HG03460 (cell line): ENCODE results near the gene SFI1.
"Not testable (repeated sequence)": the region's sequence is repeated elsewhere in the genome, so short reads cannot be mapped to it uniquely, and the experiment has no call there.

ENCODE experiments used
- ATAC-seq: cut with Tn5 transposase; IDR thresholded peaks from one replicate; pipeline ENCODE4 v1.9.1; 2021; ENCODE audit not compliant: unreplicated experiment

The SFI1 gene

DNA sequence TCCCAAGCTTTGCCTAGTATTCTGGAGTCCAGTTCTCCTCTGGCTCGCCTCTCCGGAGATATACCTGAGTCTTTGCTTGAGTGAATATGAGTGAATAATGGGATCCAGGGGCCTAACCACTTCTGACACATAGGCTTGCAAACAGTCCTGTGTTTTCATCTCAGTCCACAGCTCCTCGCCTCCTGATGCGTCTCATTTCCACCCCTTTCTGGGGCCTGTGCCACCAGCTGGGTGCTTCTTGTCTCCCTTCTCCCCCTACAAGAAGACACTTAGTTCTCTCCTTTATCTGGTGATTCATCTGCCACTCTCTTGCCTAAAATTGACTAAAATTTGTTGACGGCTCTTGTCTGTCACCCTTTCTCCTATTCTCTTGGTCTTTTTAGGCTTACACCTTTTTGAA is 44.6 kb downstream of the SFI1 start:
- ATAC-seq: no peak

DNA sequence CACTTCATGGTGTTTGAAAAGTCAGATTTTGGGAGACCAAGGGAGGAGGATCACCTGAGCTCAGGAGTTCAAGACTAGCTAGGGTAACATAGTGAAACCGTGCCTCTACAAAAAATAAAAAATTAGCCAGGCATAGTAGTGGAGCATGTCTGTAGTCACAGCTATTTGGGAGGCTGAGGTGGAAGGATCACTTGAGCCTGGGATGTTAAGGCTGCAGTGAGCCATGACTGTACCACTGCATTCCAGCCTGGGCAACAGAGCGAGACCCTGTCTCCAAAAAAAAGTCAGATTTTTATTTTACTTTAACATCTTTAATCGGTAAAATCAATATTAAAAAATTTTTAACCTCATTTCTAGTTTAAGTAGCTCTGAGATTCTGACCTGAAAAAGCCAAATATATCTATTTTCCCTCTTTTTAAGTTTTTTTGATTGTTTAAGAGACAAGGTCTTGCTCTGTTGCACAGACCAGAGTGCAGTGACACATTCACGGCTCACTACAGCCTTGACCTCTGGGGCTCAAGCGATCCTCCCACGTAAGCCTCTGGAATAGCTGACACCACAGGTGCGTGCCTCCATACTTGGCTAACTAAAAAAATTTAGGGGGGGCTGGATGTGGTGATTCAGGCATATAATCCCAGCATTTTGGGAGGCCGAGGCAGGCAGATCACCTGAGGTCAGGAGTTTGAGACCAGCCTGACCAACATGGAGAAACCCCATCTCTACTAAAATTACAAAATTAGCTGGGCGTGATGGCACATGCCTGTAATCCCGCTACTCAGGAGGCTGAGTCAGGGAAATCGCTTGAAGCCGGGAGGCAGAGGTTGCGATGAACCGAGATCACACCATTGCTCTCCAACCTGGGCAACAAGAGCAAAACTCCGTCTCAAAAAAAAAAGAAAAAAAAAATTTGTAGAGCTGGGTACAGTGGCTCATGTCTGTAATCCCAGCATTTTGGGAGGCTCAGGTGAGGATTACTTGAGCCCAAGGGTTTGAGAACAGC is 48.4 kb downstream of the SFI1 start:
- no peak for ATAC-seq

DNA sequence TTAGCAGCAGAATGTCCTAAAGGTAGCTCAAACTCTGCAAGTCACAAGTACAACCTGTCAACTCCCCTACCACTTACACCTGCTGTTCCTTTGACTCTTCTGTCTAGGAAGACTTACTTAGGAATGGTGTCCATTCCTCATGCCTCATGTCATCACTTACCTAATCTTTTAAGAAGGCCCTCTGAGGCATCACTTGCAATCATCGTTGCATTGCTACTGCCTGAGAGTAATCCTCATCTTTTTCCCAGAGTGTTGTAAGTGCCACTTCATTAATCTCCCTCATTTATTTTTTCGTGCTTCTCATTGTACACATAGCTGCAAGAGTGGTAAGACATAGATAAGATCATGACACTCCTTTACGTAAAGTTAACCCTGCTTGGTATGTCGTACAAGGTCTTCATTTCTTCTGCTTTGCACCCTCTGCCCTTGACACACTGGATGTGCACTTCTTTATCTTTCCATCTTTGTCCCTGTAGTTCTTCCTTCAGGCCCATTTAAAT is 54.6 kb downstream of the SFI1 start:
- ATAC-seq: no peak

DNA sequence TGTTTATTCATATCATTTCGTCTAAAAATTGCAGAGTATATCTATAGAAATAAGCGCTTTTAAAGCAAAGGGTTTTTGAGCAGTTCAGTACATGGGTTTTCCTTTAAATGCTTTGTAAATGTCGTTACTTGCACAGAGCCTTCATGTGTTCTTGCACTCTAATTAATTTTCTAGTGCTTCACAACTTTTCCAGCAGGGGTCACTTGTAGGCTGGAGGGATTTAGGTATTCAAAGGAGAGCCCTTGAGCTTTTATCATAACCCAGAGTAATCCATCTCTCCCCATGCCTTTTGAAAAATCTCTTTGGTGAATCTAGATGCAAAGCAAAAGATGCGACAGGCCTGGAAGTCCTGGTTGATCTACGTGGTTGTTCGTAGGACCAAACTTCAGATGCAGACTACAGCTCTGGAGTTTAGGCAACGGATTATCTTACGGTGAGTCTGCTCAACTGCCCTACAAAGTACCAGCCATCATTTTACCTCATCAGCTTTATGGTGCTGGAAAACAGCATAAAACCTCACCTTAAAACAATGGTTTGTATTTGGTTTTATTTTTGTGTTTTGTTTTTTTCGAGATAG is 60.4 kb downstream of the SFI1 start:
- ATAC-seq: no peak

DNA sequence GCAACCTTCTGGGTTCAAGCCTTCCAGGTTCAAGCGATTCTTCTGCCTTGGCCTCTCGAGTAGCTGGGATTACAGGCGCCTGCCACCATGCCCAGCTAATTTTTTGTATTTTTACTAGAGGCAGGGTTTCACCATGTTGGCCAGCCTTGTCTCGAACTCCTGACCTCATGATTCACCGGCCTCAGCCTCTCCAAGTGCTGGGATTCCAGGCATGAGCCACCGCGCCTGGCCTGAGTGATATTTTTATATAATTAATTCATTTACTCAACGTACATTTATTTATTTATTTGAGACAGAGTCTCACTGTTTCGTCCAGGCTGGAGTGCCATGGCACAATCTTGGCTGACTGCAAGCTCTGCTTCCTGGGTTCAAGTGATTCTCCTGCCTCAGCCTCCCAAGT is 62.2 kb downstream of the SFI1 start:
- ATAC-seq: not testable (repeated sequence)

DNA sequence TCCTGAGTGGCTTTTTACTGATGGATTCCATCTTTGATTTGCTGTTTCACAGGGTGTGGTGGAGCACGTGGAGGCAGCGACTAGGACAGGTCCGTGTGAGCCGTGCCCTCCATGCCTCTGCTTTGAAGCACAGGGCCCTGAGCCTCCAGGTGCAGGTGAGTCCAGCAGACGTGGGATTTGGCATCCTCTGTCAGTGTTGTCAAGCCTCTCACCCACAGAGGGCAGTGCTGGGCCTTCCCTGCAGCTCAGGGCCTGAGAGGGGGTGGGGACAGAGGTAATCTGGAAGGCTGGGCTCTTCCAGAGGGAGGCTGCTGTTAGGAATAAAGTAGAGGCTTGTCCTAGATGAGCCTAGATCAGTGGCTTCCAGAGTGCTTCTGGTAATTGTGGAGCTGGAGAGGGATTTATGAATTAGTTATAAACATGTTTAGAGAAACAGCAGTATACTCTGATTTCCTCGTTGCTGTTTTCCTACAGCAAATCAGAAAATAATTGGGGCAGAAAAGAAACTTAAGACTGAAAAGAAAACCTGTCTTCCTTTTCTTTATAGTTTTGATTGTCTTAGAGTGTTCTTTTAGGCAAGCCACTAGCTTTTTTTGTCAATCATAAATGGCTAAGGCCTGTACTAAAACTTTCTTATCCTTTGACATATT is 65.0 kb downstream of the SFI1 start:
- no peak for ATAC-seq

DNA sequence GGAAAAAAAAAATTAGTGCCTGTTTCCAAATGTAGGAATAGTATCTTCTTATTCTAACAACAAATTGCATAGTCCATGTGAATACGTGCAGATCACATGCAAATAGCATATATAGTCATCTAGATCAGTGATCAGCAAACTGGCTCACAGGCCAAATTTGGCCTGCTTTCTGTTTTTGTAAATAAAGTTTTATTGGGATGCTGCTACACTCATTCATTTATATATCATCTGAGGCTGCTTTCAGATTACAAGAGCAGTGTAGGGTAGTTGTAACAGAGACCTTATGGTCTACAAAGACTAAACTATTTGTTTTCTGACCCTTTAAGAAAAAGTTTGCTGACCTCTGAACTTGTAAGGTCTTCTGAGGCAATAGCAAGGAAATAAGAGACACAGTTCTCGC is 65.6 kb downstream of the SFI1 start:
- no peak for ATAC-seq

DNA sequence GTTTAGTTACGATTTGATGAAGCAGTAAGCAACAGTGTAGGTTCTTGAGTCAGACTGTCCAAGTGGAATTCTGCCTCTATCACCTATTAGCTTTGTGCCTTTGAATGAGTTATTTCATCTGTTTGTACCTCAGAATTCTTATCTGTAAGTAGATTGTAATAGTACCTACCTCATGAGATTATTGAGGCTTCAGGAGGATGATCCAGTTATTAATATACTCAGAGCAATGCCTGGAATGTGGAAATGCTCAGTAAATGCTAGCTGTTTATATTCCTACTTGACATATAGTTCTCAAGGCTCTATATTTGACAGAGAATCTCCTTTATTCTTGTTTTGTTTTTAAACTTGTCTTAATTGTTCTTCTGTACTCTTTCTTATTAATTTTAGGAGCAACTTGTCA is 70.1 kb downstream of the SFI1 start:
- ATAC-seq: no peak

DNA sequence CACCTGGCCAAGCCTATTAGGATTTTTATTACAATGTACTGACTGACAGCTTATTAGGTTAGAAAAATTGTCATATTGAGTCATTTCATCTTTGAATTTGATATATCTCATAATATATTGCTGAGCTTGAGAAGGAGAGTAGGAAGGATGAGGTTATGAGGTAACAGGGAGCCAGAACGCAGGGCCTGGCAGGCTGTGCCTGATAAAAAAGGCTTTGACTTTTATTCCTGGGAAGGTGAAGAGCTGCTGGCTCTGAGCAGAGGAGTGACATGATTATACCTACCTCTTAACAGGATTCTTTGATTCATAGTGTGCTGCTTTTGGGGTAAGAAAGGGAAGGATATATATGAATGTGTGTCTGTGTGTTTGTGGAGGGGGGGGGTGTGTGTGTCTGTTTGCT is 70.9 kb downstream of the SFI1 start:
- no peak for ATAC-seq

DNA sequence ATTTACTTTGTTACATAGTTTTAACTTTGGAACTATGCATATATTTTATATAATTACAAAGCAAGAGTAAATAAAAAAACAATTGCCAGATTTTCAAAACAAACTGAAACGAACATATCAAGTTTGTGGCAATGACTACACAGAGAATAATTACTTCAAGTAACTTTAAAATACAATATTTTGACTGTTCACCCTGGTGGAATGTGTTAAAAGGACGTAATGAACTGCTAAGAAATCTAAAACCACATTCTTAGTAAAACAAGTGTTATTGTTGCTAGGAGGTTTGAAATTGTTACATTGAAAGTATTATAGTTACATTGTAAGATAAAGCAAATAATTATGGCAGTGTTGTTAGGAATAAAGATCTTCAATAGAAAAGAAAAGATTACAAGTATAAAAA is 71.4 kb downstream of the SFI1 start:
- ATAC-seq: no peak

DNA sequence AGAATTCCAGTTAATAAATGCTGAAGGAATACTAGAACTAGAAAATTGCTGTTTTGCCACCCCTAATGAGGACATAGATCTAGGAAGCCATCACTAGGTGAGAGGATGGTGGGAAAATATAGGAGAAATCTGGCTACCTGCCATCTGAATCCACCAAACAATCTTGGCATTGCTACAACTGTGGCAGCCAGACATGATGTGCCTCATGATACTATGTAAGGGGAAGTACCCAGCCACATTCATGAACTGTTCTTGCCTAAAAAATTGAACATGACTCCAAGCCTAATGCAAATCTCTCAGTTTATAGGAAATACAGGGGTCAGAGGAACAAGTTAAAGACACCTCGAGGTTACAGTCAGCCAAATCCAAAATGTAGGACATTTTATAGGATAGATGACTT is 72.8 kb downstream of the SFI1 start:
- no peak for ATAC-seq

DNA sequence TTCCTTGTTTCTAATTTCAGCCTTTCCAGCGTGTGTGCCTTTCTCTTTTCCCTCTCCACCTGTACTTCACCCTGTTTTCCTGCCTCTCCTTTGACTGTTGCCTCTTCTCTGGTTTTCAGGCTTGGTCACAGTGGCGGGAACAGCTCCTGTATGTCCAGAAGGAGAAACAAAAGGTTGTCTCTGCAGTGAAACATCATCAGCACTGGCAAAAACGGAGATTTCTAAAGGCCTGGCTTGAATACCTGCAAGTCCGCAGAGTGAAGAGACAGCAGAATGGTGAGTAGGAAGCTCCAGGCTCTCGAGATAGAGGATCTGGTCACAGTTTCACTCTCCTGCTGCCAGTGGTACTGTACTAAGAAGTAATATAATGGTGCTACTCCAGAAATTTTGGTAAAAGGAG is 76.6 kb downstream of the SFI1 start:
- ATAC-seq: no peak

DNA sequence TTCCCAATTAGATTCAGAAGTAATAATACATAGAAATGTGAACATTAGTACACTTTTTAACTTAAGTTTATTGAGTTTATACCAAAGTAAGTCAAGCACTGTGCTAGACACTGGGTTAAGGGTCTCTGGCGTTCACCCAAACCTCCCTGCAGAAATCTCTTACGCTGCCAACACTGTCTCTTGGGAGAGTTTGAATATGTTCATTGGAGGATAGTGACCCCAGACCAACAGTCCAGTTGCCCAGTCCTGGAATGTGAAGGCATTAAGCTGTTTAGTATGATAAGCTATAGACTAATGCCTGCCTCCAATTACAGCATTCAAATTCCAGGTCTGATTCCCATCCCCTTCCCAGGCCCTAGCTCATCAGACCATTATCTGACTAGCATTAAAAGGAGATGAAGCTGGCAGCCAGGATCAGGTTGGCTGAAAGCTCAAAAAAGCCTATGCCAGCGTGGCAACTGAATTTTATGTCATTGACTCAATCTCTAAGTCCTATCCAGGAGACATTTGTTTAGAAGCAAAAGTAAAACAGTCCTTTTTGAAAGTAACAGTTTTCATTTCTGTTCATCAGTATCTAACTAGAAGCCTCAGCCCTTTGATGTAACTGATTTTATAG is 77.8 kb downstream of the SFI1 start:
- no peak for ATAC-seq

DNA sequence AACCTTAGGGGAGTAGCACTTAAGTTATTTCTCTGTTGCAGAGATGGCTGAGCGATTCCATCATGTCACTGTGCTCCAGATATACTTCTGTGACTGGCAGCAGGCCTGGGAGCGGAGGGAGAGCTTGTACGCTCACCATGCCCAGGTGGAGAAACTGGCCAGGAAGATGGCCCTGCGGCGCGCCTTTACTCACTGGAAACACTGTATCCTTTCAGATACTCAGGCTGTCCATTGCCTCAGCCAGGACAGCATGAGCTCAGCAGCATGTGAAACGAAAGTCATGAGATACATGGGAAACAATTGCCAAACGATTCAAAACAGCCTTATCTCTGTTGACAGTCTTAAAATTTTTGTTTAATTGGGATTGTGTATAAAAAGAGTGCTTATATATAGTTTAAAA is 78.9 kb downstream of the SFI1 start:
- no peak for ATAC-seq

DNA sequence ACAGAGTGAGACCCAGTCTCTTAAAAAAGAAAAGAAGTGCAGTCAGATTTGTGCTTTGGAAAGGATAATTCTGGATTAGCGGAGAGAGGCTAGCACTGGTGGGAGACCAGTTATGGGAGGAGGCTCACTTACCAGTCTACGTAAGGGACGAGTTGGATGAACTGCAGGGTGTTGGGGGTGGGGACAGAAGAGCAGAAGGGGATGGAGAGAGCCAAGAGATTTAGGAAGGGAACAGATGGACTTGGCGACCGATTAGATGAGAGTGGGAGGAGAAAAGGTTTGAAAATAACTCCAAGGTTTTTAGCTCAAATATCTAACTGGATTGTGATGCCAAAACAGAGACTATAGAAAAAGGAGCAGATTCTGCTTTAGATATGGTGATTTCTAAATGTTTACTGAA is 81.4 kb downstream of the SFI1 start:
- no peak for ATAC-seq

DNA sequence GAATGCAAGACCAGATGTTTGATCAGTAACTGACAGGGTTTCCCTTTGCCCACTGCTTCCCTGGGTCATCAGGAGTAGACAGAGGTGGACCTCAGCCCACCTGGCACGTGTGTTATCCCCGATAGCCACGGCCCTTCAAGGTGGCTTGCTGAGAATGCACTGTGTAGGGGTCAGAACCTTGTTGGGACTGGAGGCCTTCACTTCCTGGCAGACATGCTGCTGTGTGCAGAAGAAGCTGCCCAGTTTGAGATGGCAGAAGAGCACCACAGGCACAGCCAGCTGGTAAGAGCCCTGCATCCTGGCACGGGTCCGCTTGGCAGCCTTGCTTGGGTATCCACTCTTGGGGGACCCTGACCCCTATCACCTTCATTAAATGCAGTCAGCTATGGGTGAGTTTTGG is 81.8 kb downstream of the SFI1 start:
- no peak for ATAC-seq

DNA sequence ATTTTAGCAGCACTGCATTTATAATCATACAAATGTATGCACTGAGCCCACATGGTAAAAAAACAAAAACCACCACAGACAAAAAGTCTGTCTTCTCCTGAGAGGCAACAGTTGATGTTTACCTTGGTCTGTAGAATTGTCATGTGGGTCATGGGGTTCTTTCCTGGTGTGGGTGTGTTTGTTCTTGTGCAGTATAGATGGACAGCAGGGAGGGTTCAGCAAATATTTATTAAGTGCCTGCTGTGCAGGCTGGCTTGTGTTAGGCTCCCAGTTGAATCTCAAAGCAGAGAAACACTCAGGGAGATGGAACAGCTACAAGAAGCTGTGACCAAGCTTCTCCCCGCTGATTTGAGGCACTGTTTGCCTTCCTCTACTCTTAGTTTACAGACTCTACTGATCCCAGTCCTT is 83.5 kb downstream of the SFI1 start:
- no peak for ATAC-seq

DNA sequence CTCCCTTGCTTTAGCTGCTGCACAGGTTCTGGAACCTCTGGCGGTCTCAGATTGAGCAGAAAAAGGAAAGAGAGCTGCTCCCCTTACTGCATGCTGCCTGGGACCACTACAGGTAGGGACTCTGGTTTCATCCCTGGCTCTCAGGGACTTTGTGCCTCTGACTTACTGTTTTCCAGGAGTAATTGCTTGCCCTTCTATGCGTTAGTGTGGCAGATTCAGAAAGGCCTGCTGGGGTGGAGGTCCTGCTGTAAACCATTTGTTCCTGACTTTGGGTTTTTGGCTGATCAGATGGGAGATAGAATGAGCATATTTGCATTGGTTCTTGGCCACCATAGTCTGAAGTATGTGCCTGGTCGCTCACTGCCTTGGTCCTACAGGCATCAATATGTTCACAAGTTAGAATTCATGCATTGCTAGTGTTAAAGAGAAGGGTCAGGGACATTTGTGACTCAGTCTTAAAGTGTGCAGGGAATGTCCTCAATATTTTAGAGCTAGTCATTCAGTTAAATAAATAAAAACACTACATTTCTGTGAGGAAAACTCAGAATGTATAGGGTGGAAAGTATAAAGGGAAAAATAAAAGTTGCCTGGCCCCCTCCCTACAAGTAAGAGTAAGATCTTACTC is 87.6 kb downstream of the SFI1 start:
- ATAC-seq: no peak

DNA sequence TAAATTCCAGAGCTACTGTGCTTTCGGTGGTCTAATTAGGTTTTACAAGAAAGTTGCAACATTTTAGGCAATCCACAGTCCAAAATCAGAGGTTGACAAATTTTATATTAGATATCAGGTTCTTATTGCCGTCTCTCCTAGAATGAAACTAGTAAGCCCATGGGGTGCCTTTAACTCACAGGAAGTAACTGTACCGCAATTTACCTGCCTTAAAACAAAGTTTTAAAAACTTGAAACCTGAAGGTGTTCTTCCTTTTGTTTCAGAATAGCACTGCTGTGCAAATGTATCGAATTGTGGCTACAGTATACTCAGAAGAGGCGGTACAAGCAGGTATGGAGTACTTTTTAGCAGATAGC is 88.4 kb downstream of the SFI1 start:
- no peak for ATAC-seq

DNA sequence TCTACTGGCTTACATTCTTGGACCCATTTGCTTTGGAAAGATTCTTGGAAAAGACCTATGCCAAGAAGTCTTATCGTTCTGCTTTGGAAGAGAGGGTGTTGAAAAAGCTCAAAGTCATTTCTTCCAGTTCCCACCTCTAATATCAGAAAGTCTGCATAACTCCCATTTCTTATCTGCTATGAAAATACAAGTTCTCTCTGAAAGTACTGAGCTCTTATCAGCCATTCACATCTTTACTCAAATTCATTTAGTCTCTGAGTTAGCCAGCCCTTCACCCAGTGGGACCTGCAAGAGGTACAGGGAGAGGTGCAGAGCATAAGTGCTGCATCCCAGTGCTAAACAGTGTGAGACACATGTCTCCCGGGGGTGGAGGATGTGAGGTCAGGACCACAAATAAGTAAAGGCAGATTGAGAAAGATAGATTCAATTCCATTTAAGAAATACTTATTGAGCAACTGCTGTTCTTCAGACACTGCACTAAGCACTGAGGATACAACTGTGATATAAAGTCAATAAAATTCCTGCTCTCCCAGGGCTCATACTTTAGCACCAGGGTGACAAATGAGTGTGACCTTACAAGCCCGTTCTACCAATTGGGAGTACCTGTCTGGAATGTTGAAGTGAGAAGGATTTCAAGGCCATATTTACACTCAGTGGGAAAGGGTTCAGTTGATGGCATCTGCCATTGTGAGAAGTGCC is 89.0 kb downstream of the SFI1 start:
- no peak for ATAC-seq
